PC-9 (cell line): ENCODE measurements around the gene PKN2. TPM values are rescaled to one million over a fixed set of nuclear protein-coding genes. Genes with fewer than 3 reads are reported as not detected.

Experiments
- BruUV-seq: library from RNA; stranded (reverse); fragments of 400-500 nt; replicated peaks from 2 replicates; lab custom pipeline; 2021; lab: Mats Ljungman, UMichigan
- CTCF ChIA-PET: fragments of 300-600 bp; sonication (Branson Sonifier 250); formaldehyde crosslinking; loops from one replicate; lab custom pipeline; 2022; ENCODE audit warnings: antibody characterized with exemption; lab: Charles Lee
- POLR2A ChIA-PET: fragments of 300-600 bp; sonication (Branson Sonifier 250); formaldehyde crosslinking; loops from one replicate; lab custom pipeline; 2022; ENCODE audit warnings: antibody characterized with exemption; ENCODE audit not compliant: unreplicated experiment; lab: Charles Lee
- DNase-seq, 2 experiments: peaks; one replicate each; pipeline versions ENCODE4 v3.0.0 to v3.0.0-alpha.2; 2015 to 2022; ENCODE audit warnings: mixed read lengths in 1 of 2
- H2AFZ ChIP-seq: fragments of 200-600 bp; sonication (generic); 2 replicates; pipeline ENCODE4 v1.8.1; 2017; ENCODE audit warnings: antibody characterized with exemption
- H3F3A ChIP-seq: fragments of 200-600 bp; sonication (generic); 2 replicates; pipeline ENCODE4 v1.8.1; 2017; ENCODE audit warnings: antibody characterized with exemption, mild to moderate bottlenecking, low read depth; ENCODE audit not compliant: insufficient read depth
- H3K27ac ChIP-seq: fragments of 200-600 bp; sonication (generic); 2 replicates; pipeline ENCODE4 v1.6.1; 2016; ENCODE audit warnings: mixed run types
- H3K27me3 ChIP-seq: fragments of 200-600 bp; sonication (generic); 2 replicates; pipeline ENCODE4 v1.6.1; 2016; ENCODE audit warnings: low read depth, mixed run types; ENCODE audit not compliant: insufficient read depth
- H3K36me3 ChIP-seq: fragments of 200-600 bp; sonication (generic); 2 replicates; pipeline ENCODE4 v1.6.1; 2016; ENCODE audit warnings: low read depth, mixed run types
- H3K4me1 ChIP-seq: fragments of 200-600 bp; sonication (generic); replicated peaks from 2 replicates; pipeline ENCODE4 v1.6.1; 2016; ENCODE audit warnings: mixed run types; ENCODE audit not compliant: insufficient read depth
- H3K4me2 ChIP-seq: fragments of 200-600 bp; sonication (generic); 2 replicates; pipeline ENCODE4 v1.6.1; 2017; ENCODE audit warnings: mixed run types
- H3K4me3 ChIP-seq: fragments of 200-600 bp; sonication (generic); 2 replicates; pipeline ENCODE4 v1.6.1; 2016; ENCODE audit warnings: mixed run types
- H3K79me2 ChIP-seq: fragments of 200-600 bp; sonication (generic); 2 replicates; pipeline ENCODE4 v1.6.1; 2017; ENCODE audit warnings: low read depth, mixed run types
- H3K9me2 ChIP-seq: fragments of 200-600 bp; sonication (generic); 2 replicates; pipeline ENCODE4 v1.8.1; 2017; ENCODE audit warnings: mild to moderate bottlenecking; ENCODE audit not compliant: insufficient read depth
- H3K9me3 ChIP-seq: fragments of 200-600 bp; sonication (generic); 2 replicates; pipeline ENCODE4 v1.8.1; 2016; ENCODE audit warnings: low read depth; ENCODE audit not compliant: insufficient read depth
- H4K20me1 ChIP-seq: fragments of 200-600 bp; sonication (generic); 2 replicates; pipeline ENCODE4 v1.8.1; 2017; ENCODE audit not compliant: insufficient read depth
- EZH2 ChIP-seq: fragments of 200-600 bp; sonication (generic); IDR thresholded peaks from 2 replicates; pipeline ENCODE4 v1.8.0; 2017; ENCODE audit warnings: antibody characterized with exemption, low read depth
- intact Hi-C: fragments of 100-400 bp; cut with micrococcal nuclease; formaldehyde crosslinking; loops from one replicate; pipeline ENCODE4 v1.10.0; 2022; ENCODE audit not compliant: unreplicated experiment
- total RNA-seq: library from RNA; stranded (reverse); gene quantifications from 2 replicates; pipeline ENCODE4 v1.2.3, GENCODE V29; 2021
- TF ChIP-seq, protein P1 (sequence below): fragments of 200-600 bp; sonication (generic); conservative IDR thresholded peaks from 2 replicates; pipeline ENCODE4 v1.6.1; 2017; ENCODE audit warnings: mixed run types, antibody characterized with exemption, mild to moderate bottlenecking, moderate library complexity

The PKN2 gene
- total RNA-seq, 1 experiment from 2014 or later, result 79.3 TPM

DNA sequence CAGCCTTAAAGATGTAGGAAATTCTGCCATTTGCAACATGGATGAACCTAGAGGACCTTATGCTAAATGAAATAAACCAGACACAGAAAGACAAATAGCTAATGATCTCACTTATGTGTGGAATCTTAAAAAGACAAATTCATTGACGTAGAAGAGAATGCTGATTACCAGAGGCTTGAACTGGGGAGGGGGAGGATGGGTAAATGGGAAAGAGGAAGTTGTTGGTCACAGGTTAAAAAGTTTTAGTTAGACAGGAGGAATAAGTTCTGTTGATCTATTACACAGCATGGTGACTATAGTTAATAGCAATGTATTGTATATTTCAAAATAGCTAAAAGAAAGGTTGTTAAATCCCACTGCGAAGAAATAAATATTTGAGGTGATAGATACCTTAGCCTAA, 62.8 kb downstream of the PKN2 start:
- intact Hi-C loops, result no loop called here
- Histone ChIP-seq H3K4me1 (no peaks in the 10 kb centered on the region), H2AFZ (no peak overlapping the region), H3K4me3 (no peak overlapping the region), H3K79me2 (0 out of 2 replicates have a peak, but pooled peaks cover 3% of the 10 kb centered on the region), H3K9me2 (no peaks in the 10 kb centered on the region), H3K4me2 (no peak overlapping the region), H3K9me3 (no peaks in the 10 kb centered on the region), H3F3A (no peaks in the 10 kb centered on the region), H3K27me3 (no peaks in the 10 kb centered on the region), H4K20me1 (no peaks in the 10 kb centered on the region), H3K36me3 (peaks cover 30% of the 10 kb centered on the region; the same call in 1 of the 2 replicates), H3K27ac (no peak overlapping the region)
- BruUV-seq, result no TSS peak
- DNase-seq, result no peak
- POLR2A ChIA-PET, result no interaction called here
- TF ChIP-seq, protein P1, sequence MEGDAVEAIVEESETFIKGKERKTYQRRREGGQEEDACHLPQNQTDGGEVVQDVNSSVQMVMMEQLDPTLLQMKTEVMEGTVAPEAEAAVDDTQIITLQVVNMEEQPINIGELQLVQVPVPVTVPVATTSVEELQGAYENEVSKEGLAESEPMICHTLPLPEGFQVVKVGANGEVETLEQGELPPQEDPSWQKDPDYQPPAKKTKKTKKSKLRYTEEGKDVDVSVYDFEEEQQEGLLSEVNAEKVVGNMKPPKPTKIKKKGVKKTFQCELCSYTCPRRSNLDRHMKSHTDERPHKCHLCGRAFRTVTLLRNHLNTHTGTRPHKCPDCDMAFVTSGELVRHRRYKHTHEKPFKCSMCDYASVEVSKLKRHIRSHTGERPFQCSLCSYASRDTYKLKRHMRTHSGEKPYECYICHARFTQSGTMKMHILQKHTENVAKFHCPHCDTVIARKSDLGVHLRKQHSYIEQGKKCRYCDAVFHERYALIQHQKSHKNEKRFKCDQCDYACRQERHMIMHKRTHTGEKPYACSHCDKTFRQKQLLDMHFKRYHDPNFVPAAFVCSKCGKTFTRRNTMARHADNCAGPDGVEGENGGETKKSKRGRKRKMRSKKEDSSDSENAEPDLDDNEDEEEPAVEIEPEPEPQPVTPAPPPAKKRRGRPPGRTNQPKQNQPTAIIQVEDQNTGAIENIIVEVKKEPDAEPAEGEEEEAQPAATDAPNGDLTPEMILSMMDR, result no peak
- no peak for TF ChIP-seq EZH2
- CTCF ChIA-PET, result interaction anchor here (0.5 kb wide), 1 partner anchor 37 kb away, joined by 14 read pairs; no protein-coding TSS in a partner anchor

DNA sequence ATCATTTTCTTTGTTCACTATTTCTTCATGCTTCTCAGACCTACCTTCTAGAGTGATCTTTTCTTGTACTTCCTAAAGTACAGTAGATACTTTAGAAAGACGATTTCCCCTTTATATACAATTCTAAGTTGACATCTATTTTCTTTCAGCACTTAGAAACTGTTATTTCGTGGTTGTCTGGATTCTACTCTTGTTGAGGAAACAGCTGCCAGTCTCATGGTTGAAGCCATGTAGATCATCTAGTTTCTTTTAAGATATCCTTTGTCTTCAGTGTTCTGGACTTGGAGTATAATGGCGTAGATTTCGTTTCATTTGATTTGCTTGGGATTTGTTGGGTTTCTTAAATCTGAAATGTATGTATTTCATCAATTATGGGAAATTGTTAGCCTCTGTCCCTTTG, 67.6 kb downstream of the PKN2 start:
- Histone ChIP-seq H2AFZ (no peak overlapping the region), H3K4me1 (no peaks in the 10 kb centered on the region), H3K4me2 (no peak overlapping the region), H3K9me2 (no peaks in the 10 kb centered on the region), H3K27ac (no peak overlapping the region), H4K20me1 (no peaks in the 10 kb centered on the region), H3F3A (no peaks in the 10 kb centered on the region), H3K79me2 (peaks cover 17% of the 10 kb centered on the region; the same call in 1 of the 2 replicates), H3K27me3 (no peaks in the 10 kb centered on the region), H3K36me3 (0 out of 2 replicates have a peak, but pooled peaks cover 7% of the 10 kb centered on the region), H3K9me3 (no peaks in the 10 kb centered on the region), H3K4me3 (no peak overlapping the region)
- ChIA-PET CTCF (no interaction called here), POLR2A (no interaction called here)
- intact Hi-C loops, result no loop called here
- no peak for DNase-seq
- BruUV-seq, result no TSS peak
- TF ChIP-seq, protein P1, result no peak

DNA sequence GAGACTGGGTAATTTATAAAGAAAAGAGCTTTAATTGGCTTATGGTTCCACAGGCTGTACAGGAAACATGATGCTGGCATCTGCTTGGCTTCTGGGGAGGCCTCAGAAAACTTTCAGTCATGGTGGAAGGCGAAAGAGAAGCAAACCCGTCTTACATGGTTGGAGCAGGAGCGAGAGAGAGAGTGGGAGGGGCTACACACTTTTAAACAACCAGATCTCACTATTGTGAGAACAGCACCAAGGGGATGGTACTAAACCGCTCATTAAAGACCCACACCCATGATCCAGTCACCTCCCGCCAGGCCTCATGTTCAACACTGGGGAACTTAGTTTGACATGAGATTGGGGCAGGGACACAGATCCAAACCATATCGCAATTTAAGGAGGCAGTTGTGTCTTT, 69.4 kb downstream of the PKN2 start:
- H3K36me3 ChIP-seq, result 0 out of 2 replicates have a peak, but pooled peaks cover 5% of the 10 kb centered on the region
- H3F3A ChIP-seq, result no peaks in the 10 kb centered on the region
- no peak overlapping the region for H3K4me3 ChIP-seq
- no peaks in the 10 kb centered on the region for H3K4me1 ChIP-seq
- no TSS peak for BruUV-seq
- ChIA-PET POLR2A (interaction anchor here (0.6 kb wide), 1 partner anchor 75 kb away, joined by 7 read pairs; no protein-coding TSS in a partner anchor), CTCF (no interaction called here)
- no peaks in the 10 kb centered on the region for H3K27me3 ChIP-seq
- H4K20me1 ChIP-seq, result no peaks in the 10 kb centered on the region
- no peak overlapping the region for H2AFZ ChIP-seq
- intact Hi-C loops, result no loop called here
- H3K79me2 ChIP-seq, result peaks cover 26% of the 10 kb centered on the region
- TF ChIP-seq EZH2, result no peak
- TF ChIP-seq, protein P1, result no peak
- no peaks in the 10 kb centered on the region for H3K9me3 ChIP-seq
- no peaks in the 10 kb centered on the region for H3K9me2 ChIP-seq
- H3K27ac ChIP-seq, result no peak overlapping the region
- H3K4me2 ChIP-seq, result no peak overlapping the region
- DNase-seq, result no peak
